SU-DHL-6 (cell line): ENCODE measurements around the gene CHST9.

ENCODE experiments used
- EZH2phosphoT487 ChIP-seq: fragments of 200-600 bp; sonication (generic), shearing (Covaris generic); conservative IDR thresholded peaks from 2 replicates; pipeline ENCODE4 v1.6.1; 2018; ENCODE audit warnings: mild to moderate bottlenecking, antibody characterized with exemption, low read length, moderate library complexity, mixed read lengths
- TF ChIP-seq, protein P1 (sequence below): fragments of 200-600 bp; sonication (generic); IDR thresholded peaks from one replicate; pipeline ENCODE4 v1.5.1; 2017; ENCODE audit warnings: antibody characterized with exemption, mild to moderate bottlenecking, low read length, moderate library complexity; ENCODE audit not compliant: insufficient read depth, poor library complexity, severe bottlenecking

DNA sequence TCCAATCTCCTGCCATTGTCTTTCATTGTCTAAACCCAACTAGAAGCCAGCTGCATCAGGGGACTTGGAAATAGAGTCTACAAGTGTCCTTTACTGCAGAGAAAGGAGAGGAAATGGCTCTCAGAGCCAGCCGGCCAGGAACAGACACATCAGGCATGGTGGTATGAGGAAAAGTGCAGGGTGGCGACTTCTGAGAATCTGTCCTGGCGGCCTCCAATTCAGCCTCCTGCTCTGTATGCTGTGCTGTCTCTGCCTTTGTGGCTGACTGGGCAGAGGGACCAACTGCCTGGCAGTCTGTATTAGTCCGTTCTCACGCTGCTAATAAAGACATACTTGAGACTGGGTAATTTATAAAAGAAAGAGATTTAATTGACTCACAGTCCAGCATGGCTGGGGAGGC lies 282.8 kb downstream of the CHST9 start:
- TF ChIP-seq, protein P1, sequence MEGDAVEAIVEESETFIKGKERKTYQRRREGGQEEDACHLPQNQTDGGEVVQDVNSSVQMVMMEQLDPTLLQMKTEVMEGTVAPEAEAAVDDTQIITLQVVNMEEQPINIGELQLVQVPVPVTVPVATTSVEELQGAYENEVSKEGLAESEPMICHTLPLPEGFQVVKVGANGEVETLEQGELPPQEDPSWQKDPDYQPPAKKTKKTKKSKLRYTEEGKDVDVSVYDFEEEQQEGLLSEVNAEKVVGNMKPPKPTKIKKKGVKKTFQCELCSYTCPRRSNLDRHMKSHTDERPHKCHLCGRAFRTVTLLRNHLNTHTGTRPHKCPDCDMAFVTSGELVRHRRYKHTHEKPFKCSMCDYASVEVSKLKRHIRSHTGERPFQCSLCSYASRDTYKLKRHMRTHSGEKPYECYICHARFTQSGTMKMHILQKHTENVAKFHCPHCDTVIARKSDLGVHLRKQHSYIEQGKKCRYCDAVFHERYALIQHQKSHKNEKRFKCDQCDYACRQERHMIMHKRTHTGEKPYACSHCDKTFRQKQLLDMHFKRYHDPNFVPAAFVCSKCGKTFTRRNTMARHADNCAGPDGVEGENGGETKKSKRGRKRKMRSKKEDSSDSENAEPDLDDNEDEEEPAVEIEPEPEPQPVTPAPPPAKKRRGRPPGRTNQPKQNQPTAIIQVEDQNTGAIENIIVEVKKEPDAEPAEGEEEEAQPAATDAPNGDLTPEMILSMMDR, result no peak
- TF ChIP-seq EZH2phosphoT487, result no peak
